Fibroblast of lung (primary cell): ENCODE data around the gene MTURN. TPM values are rescaled to one million over a fixed set of nuclear protein-coding genes. Genes with fewer than 3 reads are reported as not detected.

ENCODE experiments used
- DNase-seq, 2 donors: peaks; one replicate each; pipeline versions ENCODE4 v3.0.0 to v3.0.0-alpha.2; 2010; ENCODE audit warnings: low read depth in 2 of 2
- H2AFZ ChIP-seq: 2 replicates; pipeline ENCODE4 v1.5.1; 2012; ENCODE audit warnings: low read length, control low read depth, inconsistent platforms
- H3K27ac ChIP-seq: 2 replicates; pipeline ENCODE4 v1.5.1; 2011; ENCODE audit warnings: low read length, control low read depth; ENCODE audit not compliant: insufficient read depth
- H3K27me3 ChIP-seq: 2 replicates; pipeline ENCODE4 v1.5.1; 2011; ENCODE audit warnings: mild to moderate bottlenecking, low read length; ENCODE audit not compliant: control insufficient read depth, insufficient read depth
- H3K36me3 ChIP-seq: 2 replicates; pipeline ENCODE4 v1.5.1; 2011; ENCODE audit warnings: low read length; ENCODE audit not compliant: control insufficient read depth, insufficient read depth
- H3K4me1 ChIP-seq: 2 replicates; pipeline ENCODE4 v1.5.1; 2011; ENCODE audit warnings: low read length; ENCODE audit not compliant: control insufficient read depth, insufficient read depth; ENCODE audit errors: extremely low read depth
- H3K4me2 ChIP-seq: 2 replicates; pipeline ENCODE4 v1.5.1; 2011; ENCODE audit warnings: low read length, control low read depth; ENCODE audit not compliant: insufficient read depth; ENCODE audit errors: extremely low read depth
- H3K4me3 ChIP-seq, 4 experiments: fragments of 200-600 bp in 1 of 4; sonication (generic) in 1 of 4; replicated peaks in 1 of 4; 2 replicates each; pipeline ENCODE4 v1.5.1; 2011 to 2016; ENCODE audit warnings: low read length in 4 of 4, low read depth in 3 of 4, mild to moderate bottlenecking in 3 of 4, control low read depth in 2 of 4, inconsistent platforms in 1 of 4, mixed read lengths in 1 of 4; ENCODE audit not compliant: insufficient read depth in 1 of 4; ENCODE audit errors: control extremely low read depth in 1 of 4
- H3K79me2 ChIP-seq: 2 replicates; pipeline ENCODE4 v1.5.1; 2012; ENCODE audit warnings: mild to moderate bottlenecking, low read length, inconsistent platforms; ENCODE audit not compliant: control insufficient read depth, insufficient read depth
- H3K9ac ChIP-seq: 2 replicates; pipeline ENCODE4 v1.5.1; 2011; ENCODE audit warnings: mild to moderate bottlenecking, low read length, control low read depth; ENCODE audit not compliant: insufficient read depth
- H3K9me3 ChIP-seq: 2 replicates; pipeline ENCODE4 v1.5.1; 2012; ENCODE audit warnings: low read depth, low read length; ENCODE audit not compliant: control insufficient read depth, insufficient read depth
- H4K20me1 ChIP-seq: 2 replicates; pipeline ENCODE4 v1.5.1; 2011; ENCODE audit warnings: low read length; ENCODE audit not compliant: control insufficient read depth, insufficient read depth; ENCODE audit errors: extremely low read depth
- CTCF ChIP-seq, 2 donors: IDR thresholded peaks in 1 of 2; conservative IDR thresholded peaks in 1 of 2; 1 replicate in 1 of 2; 2 replicates in 1 of 2; pipeline ENCODE4 v1.5.1; 2011 to 2012; ENCODE audit warnings: low read length in 2 of 2, control low read depth in 1 of 2, inconsistent platforms in 1 of 2, low read depth in 1 of 2, mild to moderate bottlenecking in 1 of 2
- EZH2 ChIP-seq: IDR thresholded peaks from 2 replicates; pipeline ENCODE4 v1.5.1; 2012; ENCODE audit warnings: low read length, control low read depth, mild to moderate bottlenecking; ENCODE audit errors: missing control alignments
- polyA plus RNA-seq, 2 donors: library from polyadenylated mRNA; depleted of rRNA in 1 of 2; stranded (reverse) in 1 of 2; unstranded in 1 of 2; fragments of >200 nt; gene quantifications; 2 replicates each; pipeline ENCODE4 v1.2.1, GENCODE V29; 2011 to 2012; ENCODE audit warnings: missing spikeins in 1 of 2
- total RNA-seq: library from RNA; depleted of rRNA; stranded (reverse); fragments of >200 nt; gene quantifications from 2 replicates; pipeline ENCODE4 v1.2.1, GENCODE V29; 2014

The MTURN gene
- total and polyA plus RNA-seq, 2 donors (not counting 1 experiment from before 2014, with no cell fraction given), result 7.1 to 12.9 TPM

GRCh38 chr7:30202671-30203070 lies 67.9 kb downstream of the MTURN start:
- Histone ChIP-seq H3K79me2 (no peaks in the 10 kb centered on the region), H3K27ac (no peak overlapping the region), H3K4me3 (no peak overlapping the region), H3K9me3 (no peaks in the 10 kb centered on the region), H2AFZ (no peak overlapping the region), H3K4me2 (no peak overlapping the region), H3K36me3 (no peaks in the 10 kb centered on the region), H4K20me1 (no peaks in the 10 kb centered on the region), H3K27me3 (no peaks in the 10 kb centered on the region), H3K9ac (no peak overlapping the region), H3K4me1 (no peaks in the 10 kb centered on the region)
- no peak for TF ChIP-seq CTCF (conservative IDR thresholded peaks at IDR 0.05 in 1 of 2, IDR thresholded peaks at IDR 0.05 in 1 of 2; ENCODE audit: low read depth in 1 of 2, low read length in 2 of 2)
- TF ChIP-seq EZH2, result no peak
- DNase-seq, result no peak

GRCh38 chr7:30206491-30206890 lies 71.7 kb downstream of the MTURN start:
- H3K4me1 ChIP-seq, result no peaks in the 10 kb centered on the region
- H3K4me3 ChIP-seq, result no peak overlapping the region
- H3K36me3 ChIP-seq, result no peaks in the 10 kb centered on the region
- H3K27me3 ChIP-seq, result no peaks in the 10 kb centered on the region
- no peak overlapping the region for H3K27ac ChIP-seq
- no peak overlapping the region for H2AFZ ChIP-seq
- no peaks in the 10 kb centered on the region for H3K9me3 ChIP-seq
- no peak for TF ChIP-seq CTCF (conservative IDR thresholded peaks at IDR 0.05 in 1 of 2, IDR thresholded peaks at IDR 0.05 in 1 of 2; ENCODE audit: low read depth in 1 of 2, low read length in 2 of 2)
- no peak for TF ChIP-seq EZH2
- peak in 1 of 2 donors; percentile 83 for DNase-seq
- H4K20me1 ChIP-seq, result no peaks in the 10 kb centered on the region
- H3K9ac ChIP-seq, result no peak overlapping the region
- H3K79me2 ChIP-seq, result no peaks in the 10 kb centered on the region
- H3K4me2 ChIP-seq, result no peak overlapping the region

- Histone ChIP-seq H3K79me2 (no peaks in the 10 kb centered on the region), H3K27ac (no peak overlapping the region), H3K4me3 (no peak overlapping the region), H4K20me1 (no peaks in the 10 kb centered on the region), H3K9me3 (no peaks in the 10 kb centered on the region), H3K4me1 (no peaks in the 10 kb centered on the region), H3K36me3 (no peaks in the 10 kb centered on the region), H2AFZ (no peak overlapping the region), H3K4me2 (no peak overlapping the region), H3K9ac (no peak overlapping the region), H3K27me3 (no peaks in the 10 kb centered on the region)
- DNase-seq, result peak in 1 of 2 donors; percentile 20
- TF ChIP-seq CTCF (conservative IDR thresholded peaks at IDR 0.05 in 1 of 2, IDR thresholded peaks at IDR 0.05 in 1 of 2; ENCODE audit: low read depth in 1 of 2, low read length in 2 of 2) (no peak), EZH2 (no peak)
These were observed 72.2 kb downstream of the MTURN start for GRCh38 chr7:30206942-30207341.
